Measurements from ENCODE around the gene APC.
"Not testable (repeated sequence)": the region's sequence is repeated elsewhere in the genome, so short reads cannot be mapped to it uniquely, and the experiment has no call there.

APC gene

GRCh38 chr5:112862085-112862484 is 124.4 kb downstream of the APC start:
- Mint-ChIP-seq H3K27ac (no peak overlapping the region), H3K4me3 (peak overlapping the region; percentile 96), H3K27me3 (no peaks in the 10 kb centered on the region), H3K9me3 (no peaks in the 10 kb centered on the region), H3K36me3 (peaks cover 6% of the 10 kb centered on the region), H3K4me1 (peaks cover 14% of the 10 kb centered on the region)
- DNase-seq (ENCODE audit: low spot score in 2 of 2) (no peak), ATAC-seq (ENCODE audit: low read depth) (no peak)

GRCh38 chr5:112863549-112863948 is 125.9 kb downstream of the APC start:
- Mint-ChIP-seq H3K9me3 (no peaks in the 10 kb centered on the region), H3K36me3 (peaks cover 9% of the 10 kb centered on the region), H3K4me1 (peaks cover 14% of the 10 kb centered on the region), H3K4me3 (no peak overlapping the region), H3K27ac (peak overlapping the region; percentile 14), H3K27me3 (no peaks in the 10 kb centered on the region)
- DNase-seq (ENCODE audit: low spot score in 2 of 2) (no peak), ATAC-seq (ENCODE audit: low read depth) (no peak)

GRCh38 chr5:112865128-112865527 is 127.4 kb downstream of the APC start:
- peaks cover 14% of the 10 kb centered on the region for H3K4me1 Mint-ChIP-seq
- H3K36me3 Mint-ChIP-seq, result peaks cover 15% of the 10 kb centered on the region
- ATAC-seq (ENCODE audit: low read depth) (no peak), DNase-seq (ENCODE audit: low spot score in 2 of 2) (no peak)
- no peaks in the 10 kb centered on the region for H3K27me3 Mint-ChIP-seq
- H3K4me3 Mint-ChIP-seq, result no peak overlapping the region
- no peaks in the 10 kb centered on the region for H3K9me3 Mint-ChIP-seq
- H3K27ac Mint-ChIP-seq, result no peak overlapping the region

- Mint-ChIP-seq H3K27me3 (no peaks in the 10 kb centered on the region), H3K27ac (no peak overlapping the region), H3K36me3 (peaks cover 18% of the 10 kb centered on the region), H3K9me3 (no peaks in the 10 kb centered on the region), H3K4me1 (peaks cover 10% of the 10 kb centered on the region), H3K4me3 (no peak overlapping the region)
- ATAC-seq (ENCODE audit: low read depth) (no peak), DNase-seq (ENCODE audit: low spot score in 2 of 2) (no peak)
Measured at GRCh38 chr5:112866739-112867138, 129.1 kb downstream of the APC start.

GRCh38 chr5:112867411-112867810 is 129.7 kb downstream of the APC start:
- no peak for ATAC-seq (ENCODE audit: low read depth)
- Mint-ChIP-seq H3K4me1 (peaks cover 8% of the 10 kb centered on the region), H3K36me3 (peaks cover 18% of the 10 kb centered on the region), H3K27ac (peak overlapping the region; percentile 36), H3K27me3 (no peaks in the 10 kb centered on the region), H3K4me3 (no peak overlapping the region), H3K9me3 (no peaks in the 10 kb centered on the region)
- DNase-seq (ENCODE audit: low spot score in 2 of 2), result no peak

GRCh38 chr5:112869948-112870347 is 132.3 kb downstream of the APC start:
- Mint-ChIP-seq H3K27me3 (no peaks in the 10 kb centered on the region), H3K27ac (peak overlapping the region; percentile 30), H3K9me3 (no peaks in the 10 kb centered on the region), H3K36me3 (peaks cover 19% of the 10 kb centered on the region), H3K4me3 (no peak overlapping the region), H3K4me1 (peaks cover 2% of the 10 kb centered on the region)
- ATAC-seq (ENCODE audit: low read depth) (no peak), DNase-seq (ENCODE audit: low spot score in 2 of 2) (no peak)

GRCh38 chr5:112870966-112871365 is 133.3 kb downstream of the APC start:
- peaks cover 2% of the 10 kb centered on the region for H3K4me1 Mint-ChIP-seq
- ATAC-seq (ENCODE audit: low read depth) (no peak), DNase-seq (ENCODE audit: low spot score in 2 of 2) (no peak)
- no peak overlapping the region for H3K27ac Mint-ChIP-seq
- no peaks in the 10 kb centered on the region for H3K27me3 Mint-ChIP-seq
- H3K4me3 Mint-ChIP-seq, result no peak overlapping the region
- H3K9me3 Mint-ChIP-seq, result no peaks in the 10 kb centered on the region
- peaks cover 21% of the 10 kb centered on the region for H3K36me3 Mint-ChIP-seq

GRCh38 chr5:112876362-112876761 is 138.7 kb downstream of the APC start:
- no peaks in the 10 kb centered on the region for H3K9me3 Mint-ChIP-seq
- H3K27me3 Mint-ChIP-seq, result no peaks in the 10 kb centered on the region
- H3K4me3 Mint-ChIP-seq, result no peak overlapping the region
- no peak overlapping the region for H3K27ac Mint-ChIP-seq
- H3K36me3 Mint-ChIP-seq, result peaks cover 22% of the 10 kb centered on the region
- peaks cover 13% of the 10 kb centered on the region for H3K4me1 Mint-ChIP-seq
- no peak for DNase-seq (ENCODE audit: low spot score in 2 of 2)
- no peak for ATAC-seq (ENCODE audit: low read depth)

- ATAC-seq (ENCODE audit: low read depth), result no peak
- no peaks in the 10 kb centered on the region for H3K9me3 Mint-ChIP-seq
- no peaks in the 10 kb centered on the region for H3K27me3 Mint-ChIP-seq
- H3K4me3 Mint-ChIP-seq, result no peak overlapping the region
- H3K27ac Mint-ChIP-seq, result no peak overlapping the region
- DNase-seq (ENCODE audit: low spot score in 2 of 2), result no peak
- peaks cover 20% of the 10 kb centered on the region for H3K36me3 Mint-ChIP-seq
- peaks cover 12% of the 10 kb centered on the region for H3K4me1 Mint-ChIP-seq
Measured at GRCh38 chr5:112878101-112878500, 140.4 kb downstream of the APC start.

- Mint-ChIP-seq H3K9me3 (no peaks in the 10 kb centered on the region), H3K4me1 (peaks cover 12% of the 10 kb centered on the region), H3K36me3 (peaks cover 20% of the 10 kb centered on the region), H3K27ac (peak overlapping the region; percentile 77), H3K27me3 (no peaks in the 10 kb centered on the region), H3K4me3 (no peak overlapping the region)
- no peak for DNase-seq (ENCODE audit: low spot score in 2 of 2)
- no peak for ATAC-seq (ENCODE audit: low read depth)
Measured at GRCh38 chr5:112878760-112879159, 141.1 kb downstream of the APC start.

- peaks cover 20% of the 10 kb centered on the region for H3K36me3 Mint-ChIP-seq
- H3K4me1 Mint-ChIP-seq, result peaks cover 12% of the 10 kb centered on the region
- no peak for DNase-seq (ENCODE audit: low spot score in 2 of 2)
- no peak for ATAC-seq (ENCODE audit: low read depth)
- H3K9me3 Mint-ChIP-seq, result no peaks in the 10 kb centered on the region
- H3K4me3 Mint-ChIP-seq, result no peak overlapping the region
- no peaks in the 10 kb centered on the region for H3K27me3 Mint-ChIP-seq
- peak overlapping the region; percentile 66 for H3K27ac Mint-ChIP-seq
Measured at GRCh38 chr5:112880219-112880964, 142.7 kb downstream of the APC start.

- DNase-seq (ENCODE audit: low spot score in 2 of 2) (no peak), ATAC-seq (ENCODE audit: low read depth) (no peak)
- no peaks in the 10 kb centered on the region for H3K9me3 Mint-ChIP-seq
- H3K27me3 Mint-ChIP-seq, result no peaks in the 10 kb centered on the region
- no peak overlapping the region for H3K4me3 Mint-ChIP-seq
- no peak overlapping the region for H3K27ac Mint-ChIP-seq
- peaks cover 18% of the 10 kb centered on the region for H3K36me3 Mint-ChIP-seq
- peaks cover 9% of the 10 kb centered on the region for H3K4me1 Mint-ChIP-seq
Measured at GRCh38 chr5:112883192-112883591, 145.5 kb downstream of the APC start.

- Mint-ChIP-seq H3K9me3 (no peaks in the 10 kb centered on the region), H3K36me3 (peaks cover 14% of the 10 kb centered on the region), H3K4me1 (peaks cover 8% of the 10 kb centered on the region), H3K27me3 (no peaks in the 10 kb centered on the region), H3K4me3 (no peak overlapping the region), H3K27ac (no peak overlapping the region)
- ATAC-seq (ENCODE audit: low read depth) (no peak), DNase-seq (ENCODE audit: low spot score in 2 of 2) (no peak)
Measured at GRCh38 chr5:112885001-112885400, 147.3 kb downstream of the APC start.

- Mint-ChIP-seq H3K9me3 (no peaks in the 10 kb centered on the region), H3K27me3 (no peaks in the 10 kb centered on the region), H3K36me3 (peaks cover 11% of the 10 kb centered on the region), H3K27ac (no peak overlapping the region), H3K4me3 (no peak overlapping the region), H3K4me1 (peaks cover 8% of the 10 kb centered on the region)
- ATAC-seq (ENCODE audit: low read depth), result no peak
- DNase-seq (ENCODE audit: low spot score in 2 of 2), result no peak
Measured at GRCh38 chr5:112886975-112887374, 149.3 kb downstream of the APC start.

GRCh38 chr5:112892066-112892465 is 154.4 kb downstream of the APC start:
- H3K4me3 Mint-ChIP-seq; H3K9me3 Mint-ChIP-seq; ATAC-seq (ENCODE audit: low read depth); DNase-seq (ENCODE audit: low spot score in 2 of 2); H3K27me3 Mint-ChIP-seq: not testable (repeated sequence)
- H3K36me3 Mint-ChIP-seq, result peaks cover 16% of the 10 kb centered on the region
- peak overlapping the region; percentile 10 for H3K27ac Mint-ChIP-seq
- peaks cover 12% of the 10 kb centered on the region for H3K4me1 Mint-ChIP-seq
